Stimulated activated CD4-positive, alpha-beta T cell treated with anti-CD3 and anti-CD28 coated beads, Interleukin-12 subunit alpha, Interleukin-12 subunit beta, amount 100 ng/mL, for 4 hours (primary cell): Measurements from ENCODE around the gene PROM2.

Source experiments
- DNase-seq: peaks from one replicate; pipeline ENCODE4 v3.0.0-alpha.2; 2020

PROM2 gene

GRCh38 chr2:95325026-95325425, 50.8 kb downstream of the PROM2 start:
- no peak for DNase-seq

GRCh38 chr2:95325590-95326432, 51.6 kb downstream of the PROM2 start:
- no peak for DNase-seq

GRCh38 chr2:95326433-95327140, 52.3 kb downstream of the PROM2 start:
- DNase-seq = no peak

DNA sequence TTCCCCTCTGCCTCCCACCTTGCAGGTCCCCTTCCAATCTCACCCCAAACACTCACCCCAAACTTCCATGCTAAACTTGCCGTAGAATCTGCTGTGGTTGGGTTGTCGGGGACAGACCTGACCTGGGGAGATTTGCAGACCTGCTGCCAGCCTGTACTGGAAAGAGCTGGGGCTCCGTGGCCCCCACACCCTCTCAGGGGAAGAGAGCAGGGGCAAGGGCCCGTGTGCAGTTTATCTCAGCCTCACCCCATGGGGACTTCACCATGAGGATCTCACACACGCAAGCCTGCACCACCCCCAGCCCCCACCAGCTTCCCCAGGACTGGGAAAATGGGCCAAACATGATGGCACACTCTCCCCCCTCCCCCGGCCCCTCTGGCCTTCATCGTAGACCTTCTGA, 53.6 kb downstream of the PROM2 start:
- DNase-seq = no peak

GRCh38 chr2:95328358-95329125, 54.3 kb downstream of the PROM2 start:
- DNase-seq = no peak

DNA sequence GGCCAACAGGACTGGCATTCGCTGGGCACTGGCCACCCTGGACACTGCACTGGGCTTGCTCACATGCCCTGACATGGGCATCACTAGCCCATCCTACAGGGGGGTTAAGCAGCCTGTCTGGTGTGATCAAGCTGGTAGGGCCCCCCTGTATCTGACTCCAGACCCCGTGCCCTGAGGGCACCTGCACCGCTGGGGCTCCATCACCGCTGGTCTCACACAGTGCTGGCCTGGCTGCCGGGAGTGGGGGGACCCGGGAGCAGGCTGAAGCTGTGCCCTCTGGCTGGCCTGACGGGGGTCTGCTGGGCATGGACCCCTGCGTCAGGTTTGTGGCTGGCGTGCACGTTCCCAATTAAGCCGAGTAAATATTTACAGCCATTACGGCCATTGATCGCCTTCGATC, 55.2 kb downstream of the PROM2 start:
- DNase-seq = no peak

GRCh38 chr2:95329891-95330793, 55.9 kb downstream of the PROM2 start:
- no peak for DNase-seq

DNA sequence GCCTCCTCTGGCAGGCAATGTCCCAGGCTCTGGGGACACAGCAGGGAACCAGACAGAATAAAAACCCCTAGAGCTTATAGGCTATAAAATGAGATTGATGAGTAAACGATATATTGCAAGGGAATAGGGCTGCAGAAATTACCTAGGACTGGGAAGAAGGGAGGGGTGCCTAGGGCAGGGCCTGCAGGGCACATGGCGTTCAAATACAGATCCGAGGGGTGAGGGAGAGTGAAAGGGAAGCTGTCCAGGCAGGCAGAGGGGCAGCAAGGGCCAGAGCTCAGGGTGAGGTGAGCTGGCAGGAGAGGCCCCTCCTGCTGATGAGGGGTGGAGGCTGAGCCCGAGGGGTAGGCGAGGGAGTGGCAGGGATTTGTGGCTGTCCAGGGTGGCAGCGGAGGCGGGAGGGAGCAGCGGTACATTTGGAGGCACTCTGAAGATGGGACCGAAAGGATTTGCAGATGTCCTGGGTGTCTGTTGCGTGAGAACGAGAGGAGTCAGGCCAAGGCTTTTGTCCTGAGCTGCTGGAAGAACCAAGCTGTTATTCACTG, 56.6 kb downstream of the PROM2 start:
- DNase-seq = no peak

DNA sequence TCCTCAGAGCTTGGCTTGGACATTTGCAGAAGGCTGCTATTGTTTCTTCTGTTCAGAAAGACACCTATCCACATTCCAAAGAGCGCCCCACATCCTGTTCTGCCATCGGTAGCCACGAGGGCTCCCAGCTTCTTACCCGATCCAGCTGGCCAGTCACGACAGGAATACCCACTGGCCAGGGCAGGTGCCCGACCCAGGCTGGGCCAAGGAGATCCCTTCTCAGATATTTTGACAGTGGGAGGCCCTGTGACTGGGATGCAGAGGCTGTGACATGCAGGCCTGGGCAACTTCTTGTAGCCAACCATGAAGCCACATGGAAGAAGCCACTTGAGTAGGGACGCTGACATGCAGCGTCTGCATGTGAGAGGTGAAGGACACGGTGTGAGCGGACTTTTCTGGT, 57.4 kb downstream of the PROM2 start:
- DNase-seq = no peak

DNA sequence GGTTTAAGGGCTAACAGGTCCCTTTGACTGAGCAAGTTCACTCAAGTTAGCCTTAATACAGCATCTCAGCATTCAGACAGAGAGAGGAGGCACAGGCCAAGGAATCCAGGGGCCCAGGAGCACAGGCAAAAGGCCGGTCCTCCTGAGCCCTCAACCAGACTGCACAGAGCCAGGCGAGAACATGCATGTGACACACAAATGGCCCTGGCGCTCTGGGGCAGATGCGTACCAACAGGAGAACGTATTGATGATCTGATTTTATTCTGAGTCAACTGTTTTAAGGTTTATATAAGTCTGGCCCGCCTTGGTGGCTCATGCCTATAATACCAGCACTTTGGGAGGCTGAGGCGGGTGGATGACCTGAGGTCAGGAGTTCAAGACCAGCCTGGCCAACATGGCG, 57.8 kb downstream of the PROM2 start:
- no peak for DNase-seq

- no peak for DNase-seq
Observed at GRCh38 chr2:95333056-95333455, 58.8 kb downstream of the PROM2 start.

DNA sequence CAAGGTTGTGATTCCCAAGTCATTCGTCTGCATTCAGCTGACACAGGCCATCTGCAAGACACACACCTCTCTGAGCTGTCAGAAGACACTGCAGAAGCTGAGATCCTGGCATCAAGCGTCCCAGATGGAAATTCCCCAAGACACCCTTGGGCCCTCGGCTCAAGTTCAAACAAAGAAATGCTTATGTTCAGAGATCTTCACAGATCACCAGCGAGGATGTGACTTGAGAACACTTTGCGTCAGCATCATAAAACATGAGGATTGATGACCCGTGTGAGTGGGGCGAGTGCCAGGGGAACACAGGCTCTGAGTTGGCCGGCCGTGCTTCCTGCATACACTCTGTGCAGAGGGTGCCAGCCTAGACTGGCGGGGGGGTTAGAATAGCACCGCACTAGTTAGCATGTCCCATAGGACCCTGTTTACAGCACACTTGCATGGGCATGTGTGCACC, 59.7 kb downstream of the PROM2 start:
- no peak for DNase-seq

GRCh38 chr2:95334916-95335641, 60.8 kb downstream of the PROM2 start:
- DNase-seq = no peak

GRCh38 chr2:95336406-95336805, 62.2 kb downstream of the PROM2 start:
- no peak for DNase-seq

GRCh38 chr2:95337829-95338228, 63.6 kb downstream of the PROM2 start:
- DNase-seq = no peak
